ENCODE results near the gene CENPO. TPM values are rescaled to one million over a fixed set of nuclear protein-coding genes. Genes with fewer than 3 reads are reported as not detected.
"Not testable (repeated sequence)": the region's sequence is repeated elsewhere in the genome, so short reads cannot be mapped to it uniquely, and the experiment has no call there.

Gene CENPO
- total RNA-seq, 1 donor from 2014 or later = 18.7 TPM

- no peak for DNase-seq (ENCODE audit: low read depth, low spot score)
Observed at GRCh38 chr2:24824071-24824588, 30.9 kb downstream of the CENPO start.

DNA sequence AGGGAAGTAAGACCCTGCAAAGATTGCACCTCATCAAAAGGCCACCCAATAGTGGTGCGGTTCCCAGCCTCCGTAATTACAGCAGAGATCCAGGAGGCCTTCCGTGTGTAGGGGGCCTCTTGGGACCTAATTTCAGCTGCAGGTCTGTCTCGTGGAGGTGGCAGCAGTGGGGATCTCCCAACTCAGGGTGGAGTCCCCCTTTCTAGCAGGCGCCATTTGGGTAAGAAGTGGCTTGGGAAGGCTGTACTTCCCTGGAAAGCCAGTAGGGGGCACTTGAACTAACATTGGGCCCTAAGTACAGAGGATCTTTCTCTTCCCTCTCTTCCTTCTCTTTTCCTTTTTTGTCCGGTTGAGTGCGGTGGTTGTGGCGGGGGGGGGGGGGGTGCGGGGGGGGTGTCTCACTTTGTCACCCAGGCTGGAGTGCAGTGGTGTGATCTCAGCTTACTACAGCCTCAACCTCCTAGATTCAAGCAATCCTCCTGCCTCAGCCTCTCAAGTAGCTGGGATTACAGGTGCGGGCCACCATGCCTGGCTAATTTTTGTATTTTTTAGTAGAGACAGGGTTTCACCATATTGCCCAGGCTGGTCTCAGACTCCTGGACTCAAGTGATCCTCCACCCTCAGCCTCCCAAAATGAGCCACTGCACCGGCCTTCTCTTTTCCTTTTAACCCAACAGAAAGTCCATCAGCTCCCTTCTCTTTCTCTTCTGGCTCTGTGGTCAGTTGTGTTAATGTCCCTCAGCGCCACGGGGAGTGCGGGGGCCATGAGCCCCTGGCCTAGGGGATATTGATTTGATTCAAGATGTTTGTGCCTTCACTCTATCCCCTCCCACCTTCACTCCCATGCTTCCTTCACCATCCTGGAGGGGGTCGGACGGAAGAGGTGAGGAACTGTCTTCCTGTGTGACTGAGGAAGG lies 32.0 kb downstream of the CENPO start:
- no peak for DNase-seq (ENCODE audit: low read depth, low spot score)

GRCh38 chr2:24825883-24826772 lies 32.9 kb downstream of the CENPO start:
- DNase-seq (ENCODE audit: low read depth, low spot score) = no peak

GRCh38 chr2:24826773-24827145 lies 33.5 kb downstream of the CENPO start:
- DNase-seq (ENCODE audit: low read depth, low spot score) = no peak

GRCh38 chr2:24827321-24828237 lies 34.4 kb downstream of the CENPO start:
- DNase-seq (ENCODE audit: low read depth, low spot score) = peak; percentile 71

DNA sequence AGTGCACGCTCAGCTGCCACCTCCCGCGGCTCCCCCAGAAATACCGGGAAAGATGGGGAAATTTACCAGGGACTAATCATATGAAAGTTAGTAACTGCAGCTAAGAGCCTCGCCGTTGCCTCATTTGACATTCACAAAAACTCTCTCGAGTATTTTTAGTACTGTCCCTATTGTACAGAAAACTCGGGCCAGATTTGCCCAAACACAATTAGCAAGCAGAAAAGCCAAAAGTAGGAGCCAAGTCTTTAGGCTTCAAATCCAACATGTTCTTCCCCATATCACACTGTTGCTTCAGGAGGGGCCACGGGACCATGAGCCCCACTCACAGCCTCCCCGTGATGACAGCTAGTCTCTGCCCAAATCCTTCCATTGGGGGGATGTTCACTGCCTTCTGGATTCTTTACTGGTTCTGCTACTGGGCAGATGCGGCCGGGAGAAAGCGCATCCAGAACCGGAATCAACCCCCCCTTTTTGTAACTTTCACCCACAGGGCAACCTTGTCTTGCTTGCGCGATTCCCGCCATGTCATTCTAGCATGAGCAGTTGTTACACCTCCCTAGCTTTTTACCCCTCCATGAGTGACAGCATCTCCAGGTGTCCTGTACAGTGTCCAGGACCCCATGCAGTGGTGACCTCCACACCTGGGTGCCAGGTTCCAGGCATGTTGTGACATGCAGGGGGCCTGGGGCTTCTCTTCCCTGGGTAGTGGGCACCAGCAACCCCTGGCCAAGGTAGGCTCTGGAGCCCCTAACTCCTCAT lies 35.2 kb downstream of the CENPO start:
- DNase-seq (ENCODE audit: low read depth, low spot score) = no peak

GRCh38 chr2:24830351-24830750 lies 37.1 kb downstream of the CENPO start:
- DNase-seq (ENCODE audit: low read depth, low spot score) = no peak

DNA sequence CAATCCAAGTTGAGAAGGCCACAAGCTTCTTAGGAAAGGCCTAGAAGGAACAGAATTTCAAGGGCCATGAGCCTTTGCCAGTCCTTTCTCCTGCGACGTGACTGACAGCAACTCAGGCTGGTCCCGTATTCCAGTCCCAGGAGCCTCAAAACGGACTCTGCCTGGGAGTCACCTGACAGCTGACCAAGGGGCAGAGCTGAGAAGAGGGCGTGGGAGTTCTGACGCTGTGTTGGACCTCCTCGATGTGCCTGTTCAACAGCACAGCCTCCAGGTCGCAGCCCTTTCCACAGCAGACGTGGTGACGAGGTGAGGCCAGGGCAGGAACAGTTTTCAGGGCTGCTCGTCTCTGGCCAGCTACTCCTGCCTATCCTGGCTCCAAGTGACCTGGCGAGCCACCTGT lies 37.6 kb downstream of the CENPO start:
- no peak for DNase-seq (ENCODE audit: low read depth, low spot score)

DNA sequence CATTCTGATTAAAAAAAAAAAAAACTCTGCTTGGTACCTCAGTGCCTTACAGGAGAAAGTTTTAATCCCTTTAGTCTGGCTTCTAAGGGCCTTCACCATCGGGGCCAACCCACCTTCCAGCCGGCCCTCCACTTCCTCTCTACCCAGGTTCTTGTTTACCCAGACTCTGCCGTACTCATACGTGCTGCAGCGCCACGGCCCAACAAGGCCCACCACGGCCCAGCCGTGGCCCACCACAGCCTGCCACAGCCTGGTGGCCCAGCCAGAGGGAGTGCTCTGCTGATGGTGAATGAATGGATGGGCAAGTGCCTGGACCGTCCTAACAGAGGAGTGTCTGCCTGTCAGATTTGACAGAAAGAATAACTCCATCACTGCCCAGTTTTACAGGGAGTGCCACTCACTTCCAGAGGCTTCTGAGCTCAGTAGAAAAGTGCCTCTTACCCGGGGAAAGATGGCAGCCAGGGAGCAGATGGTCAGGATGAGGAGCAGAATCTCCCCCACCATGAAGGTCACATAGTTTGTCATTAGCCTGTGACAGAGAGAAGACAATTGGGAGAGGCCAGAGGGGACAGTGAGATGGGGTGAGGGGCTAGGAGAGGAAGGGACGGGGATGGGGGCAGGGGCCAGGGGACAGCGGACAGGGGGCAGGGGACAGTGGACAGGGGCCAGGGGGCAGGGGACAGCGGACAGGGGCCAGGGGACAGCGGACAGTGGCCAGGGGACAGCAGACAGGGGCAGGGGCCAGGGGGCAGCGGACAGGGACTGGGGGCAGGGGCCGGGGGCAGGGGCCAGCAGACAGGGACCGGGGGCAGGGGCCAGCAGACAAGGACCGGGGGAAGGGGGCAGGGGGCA lies 38.2 kb downstream of the CENPO start:
- DNase-seq (ENCODE audit: low read depth, low spot score) = no peak

- no peak for DNase-seq (ENCODE audit: low read depth, low spot score)
Observed at GRCh38 chr2:24832073-24832461, 38.8 kb downstream of the CENPO start.

- no peak for DNase-seq (ENCODE audit: low read depth, low spot score)
Observed at GRCh38 chr2:24832521-24832920, 39.3 kb downstream of the CENPO start.

- DNase-seq (ENCODE audit: low read depth, low spot score) = no peak
Observed at GRCh38 chr2:24832931-24833701, 39.9 kb downstream of the CENPO start.

DNA sequence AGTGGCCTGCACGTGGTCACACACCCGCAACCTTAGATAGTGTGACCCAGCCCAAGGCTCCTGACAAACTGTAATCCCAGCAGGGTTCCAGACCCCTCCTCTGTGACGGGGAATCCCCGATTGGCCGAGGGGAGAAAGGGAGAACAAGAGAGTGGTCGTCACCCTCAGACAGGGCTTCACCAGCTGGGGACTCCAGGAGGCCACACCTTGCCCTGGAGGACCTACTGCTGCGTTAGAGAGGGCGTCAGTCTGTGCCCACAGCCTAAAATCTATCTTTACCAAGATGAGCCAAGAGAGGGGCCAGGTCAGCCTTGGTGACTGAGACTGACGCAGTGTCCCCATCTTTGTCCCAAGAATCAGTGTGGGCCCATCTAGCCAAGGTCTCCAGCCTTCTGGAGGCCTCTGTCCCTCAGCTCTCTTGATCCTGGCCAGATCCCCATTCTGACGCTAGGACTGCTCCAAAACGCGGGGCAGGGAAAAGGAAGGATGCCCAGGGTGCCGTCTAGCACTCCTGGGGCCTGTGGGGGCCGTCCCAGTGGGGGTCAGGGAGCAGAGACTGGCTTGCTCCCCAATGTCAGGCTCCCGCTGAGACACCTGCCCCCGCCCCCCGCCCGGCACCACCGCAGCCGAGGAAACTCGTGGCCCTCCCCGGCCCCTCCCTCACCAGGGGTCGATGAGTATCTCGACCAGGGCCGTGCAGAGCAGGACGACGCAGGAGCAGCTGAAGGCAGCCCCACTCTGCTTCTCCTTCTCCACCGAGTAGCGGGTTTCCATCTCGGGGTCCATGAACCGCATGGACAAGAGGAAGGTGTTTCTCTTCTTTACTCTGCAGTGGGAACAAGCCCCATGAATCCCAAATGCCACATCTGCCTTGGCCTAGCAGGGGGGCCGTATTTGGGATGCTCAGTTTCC lies 40.9 kb downstream of the CENPO start:
- no peak for DNase-seq (ENCODE audit: low read depth, low spot score)

DNA sequence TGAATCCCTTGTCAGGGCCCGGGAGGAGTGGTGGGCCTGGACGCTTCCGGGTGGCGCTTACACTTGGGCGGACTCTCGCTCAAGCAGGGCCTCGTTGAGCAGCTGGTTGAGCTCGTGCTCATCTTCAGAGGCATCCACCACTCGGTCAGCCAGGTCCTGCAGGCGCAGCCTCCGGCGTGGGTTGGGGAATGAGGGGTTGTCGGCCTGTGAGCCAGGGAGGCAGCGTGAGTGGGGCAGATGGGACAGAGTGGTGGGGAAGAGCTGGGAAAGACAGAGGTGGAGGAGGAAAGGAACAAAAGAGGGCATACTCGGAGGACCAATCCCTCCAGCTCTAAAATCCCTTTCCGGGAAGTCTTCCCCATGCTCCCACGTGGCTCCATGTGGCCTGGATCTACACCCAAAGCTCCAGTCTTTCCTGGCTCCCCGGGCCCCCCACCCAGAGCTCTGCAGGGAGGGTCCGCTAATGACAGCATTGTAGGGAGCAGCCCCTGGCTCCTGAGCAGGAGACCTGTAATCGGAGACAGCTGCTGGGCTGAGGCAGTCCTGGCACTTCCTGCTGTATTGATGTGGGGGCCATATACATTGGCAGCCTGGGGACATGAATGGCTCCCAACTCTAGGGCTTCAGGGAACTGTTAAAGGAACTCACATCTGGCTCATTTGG lies 41.6 kb downstream of the CENPO start:
- DNase-seq (ENCODE audit: low read depth, low spot score) = no peak

DNA sequence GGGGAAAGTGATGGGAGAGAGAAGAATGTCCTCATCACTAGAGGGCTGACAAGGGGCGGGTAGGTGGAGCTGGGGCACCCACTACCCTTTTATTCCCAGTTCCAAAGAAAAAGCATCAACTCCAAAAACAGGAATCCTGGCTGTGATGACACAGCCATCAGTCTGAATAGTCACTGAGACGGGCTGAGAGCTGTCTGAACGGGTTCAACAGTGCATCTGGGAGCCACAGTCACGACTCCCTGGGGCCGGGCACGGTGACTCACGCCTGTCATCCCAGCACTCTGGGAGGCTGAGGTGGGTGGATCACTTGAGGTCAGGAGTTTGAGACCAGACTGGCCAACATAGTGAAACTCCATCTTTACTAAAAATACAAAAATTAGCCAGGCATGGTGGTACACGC lies 42.2 kb downstream of the CENPO start:
- not testable (repeated sequence) for DNase-seq (ENCODE audit: low read depth, low spot score)

DNA sequence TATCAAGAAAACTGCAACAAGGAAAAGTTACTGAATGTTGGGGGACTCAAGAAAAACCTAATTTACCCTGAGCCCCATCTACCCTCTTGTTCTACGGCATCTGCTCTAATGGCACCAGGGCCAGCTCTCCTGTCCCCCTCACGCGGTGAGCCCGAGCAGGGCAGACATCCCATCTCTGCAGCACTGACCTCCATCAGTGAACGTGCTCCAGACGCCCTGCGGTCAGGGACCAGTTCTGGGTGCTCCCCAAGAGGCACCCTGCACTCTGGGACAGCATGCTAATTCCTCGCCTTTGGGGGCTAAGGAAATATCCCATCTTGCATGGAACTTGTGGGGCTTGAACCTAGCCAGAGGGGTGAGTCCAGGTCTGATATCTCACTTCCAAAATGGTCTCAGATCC lies 43.0 kb downstream of the CENPO start:
- DNase-seq (ENCODE audit: low read depth, low spot score) = no peak

GRCh38 chr2:24836706-24837105 lies 43.5 kb downstream of the CENPO start:
- DNase-seq (ENCODE audit: low read depth, low spot score) = no peak
